Smooth muscle cell (in vitro differentiated cells): Measurements from ENCODE around the gene HSPB9. TPM values are rescaled to one million over a fixed set of nuclear protein-coding genes. Genes with fewer than 3 reads are reported as not detected.

Experiments used
- DNase-seq: peaks from one replicate; lab custom pipeline; 2025; ENCODE audit not compliant: unreplicated experiment; lab: John Stamatoyannopoulos, UW
- H2AFZ ChIP-seq: fragments of 200-600 bp; sonication (generic); 2 replicates; pipeline ENCODE4 v1.6.0; 2016; ENCODE audit warnings: antibody characterized with exemption, low read depth, mild to moderate bottlenecking
- H3F3A ChIP-seq: fragments of 200-600 bp; sonication (generic); 2 replicates; pipeline ENCODE4 v1.6.0; 2017; ENCODE audit warnings: antibody characterized with exemption, low read depth
- H3K27ac ChIP-seq: fragments of 200-600 bp; sonication (generic); 2 replicates; pipeline ENCODE4 v1.5.1; 2016; ENCODE audit warnings: low read depth, mild to moderate bottlenecking
- H3K27me3 ChIP-seq: fragments of 200-600 bp; sonication (generic); 2 replicates; pipeline ENCODE4 v1.6.1; 2016; ENCODE audit warnings: low read depth, mild to moderate bottlenecking
- H3K36me3 ChIP-seq: fragments of 200-600 bp; sonication (generic); 2 replicates; pipeline ENCODE4 v1.5.1; 2016; ENCODE audit warnings: low read depth
- H3K4me1 ChIP-seq: fragments of 200-600 bp; sonication (generic); 2 replicates; pipeline ENCODE4 v1.5.1; 2016; ENCODE audit warnings: low read depth
- H3K4me2 ChIP-seq: fragments of 200-600 bp; sonication (generic); 2 replicates; pipeline ENCODE4 v1.6.0; 2016; ENCODE audit warnings: mild to moderate bottlenecking
- H3K4me3 ChIP-seq: fragments of 200-600 bp; sonication (generic); 2 replicates; pipeline ENCODE4 v1.5.1; 2016; ENCODE audit warnings: mild to moderate bottlenecking
- H3K79me2 ChIP-seq: fragments of 200-600 bp; sonication (generic); 2 replicates; pipeline ENCODE4 v1.6.0; 2016; ENCODE audit warnings: low read depth, mild to moderate bottlenecking
- H3K9ac ChIP-seq: fragments of 200-600 bp; sonication (generic); 2 replicates; pipeline ENCODE4 v1.6.0; 2016; ENCODE audit warnings: low read depth
- H3K9me3 ChIP-seq: fragments of 200-600 bp; sonication (generic); replicated peaks from 2 replicates; pipeline ENCODE4 v1.5.1; 2016; ENCODE audit warnings: low read depth
- H4K20me1 ChIP-seq: fragments of 200-600 bp; sonication (generic); 2 replicates; pipeline ENCODE4 v1.6.0; 2016; ENCODE audit warnings: low read depth
- WGBS: methylation state at CpG from one replicate; pipeline ENCODE4 v1.1.7; 2016; ENCODE audit warnings: low lambda C conversion rate; 5-methylcytosine and 5-hydroxymethylcytosine counted together
- polyA plus RNA-seq: library from polyadenylated mRNA; unstranded; fragments of >200 nt; fragmentation: Nextera tagmentation; extraction: Ambion mirVana; gene quantifications from 2 replicates; pipeline ENCODE4 v1.2.1, GENCODE V29; 2016
- total RNA-seq: library from RNA; depleted of rRNA; stranded (reverse); fragments of >200 nt; gene quantifications from 2 replicates; pipeline ENCODE4 v1.2.3, GENCODE V29; 2014
- TF ChIP-seq, protein P1 (sequence below): fragments of 200-600 bp; sonication (generic); IDR thresholded peaks from 2 replicates; pipeline ENCODE4 v1.5.1; 2017; ENCODE audit warnings: borderline replicate concordance, mild to moderate bottlenecking, antibody characterized with exemption; ENCODE audit not compliant: insufficient read depth, poor library complexity, severe bottlenecking

Gene HSPB9
- total and polyA plus RNA-seq, 2 experiments from 2014 or later: 0.39 TPM; not detected in 1

DNA sequence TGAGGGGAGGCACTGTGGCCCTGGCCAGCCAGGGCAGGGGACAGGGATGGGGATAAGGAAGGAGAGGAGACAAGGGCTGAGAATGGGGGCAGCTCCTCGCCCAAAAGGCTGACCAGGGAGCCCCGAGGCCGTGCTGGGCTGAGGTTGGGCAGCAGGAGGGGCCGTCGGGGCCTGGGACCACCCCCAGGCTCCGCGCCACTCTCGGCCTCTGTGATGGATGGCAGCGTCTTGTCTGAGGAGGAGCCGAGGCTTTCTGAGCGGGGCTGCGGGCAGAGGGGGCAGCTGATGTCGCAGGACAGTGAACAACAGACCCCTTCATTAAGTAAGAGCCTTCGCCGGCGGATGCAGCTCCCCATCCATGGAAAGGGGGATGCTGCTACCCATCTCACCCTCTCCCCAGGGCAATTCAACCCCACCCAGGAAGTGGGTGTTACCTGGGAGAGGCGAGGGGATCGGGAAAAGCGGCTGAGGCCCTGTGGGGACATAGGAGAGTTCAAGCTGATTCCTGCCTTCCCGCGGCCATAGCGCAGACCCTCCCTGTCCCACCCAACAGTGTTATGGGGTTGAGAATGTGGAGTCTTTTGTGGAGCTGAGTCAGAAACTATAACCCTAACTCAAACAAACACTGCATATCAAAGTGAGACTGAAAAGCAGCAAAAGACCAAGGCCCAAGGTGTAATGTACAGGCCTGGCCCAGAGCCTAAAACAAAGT lies 41.2 kb downstream of the HSPB9 start:
- Histone ChIP-seq H4K20me1 (no peaks in the 10 kb centered on the region), H3K27me3 (no peaks in the 10 kb centered on the region), H3K4me1 (no peaks in the 10 kb centered on the region), H3K79me2 (no peaks in the 10 kb centered on the region), H3K9ac (no peak overlapping the region), H2AFZ (no peak overlapping the region), H3F3A (no peaks in the 10 kb centered on the region), H3K4me3 (no peak overlapping the region), H3K9me3 (no peaks in the 10 kb centered on the region), H3K27ac (no peak overlapping the region), H3K36me3 (no peaks in the 10 kb centered on the region), H3K4me2 (no peak overlapping the region)
- TF ChIP-seq, protein P1, sequence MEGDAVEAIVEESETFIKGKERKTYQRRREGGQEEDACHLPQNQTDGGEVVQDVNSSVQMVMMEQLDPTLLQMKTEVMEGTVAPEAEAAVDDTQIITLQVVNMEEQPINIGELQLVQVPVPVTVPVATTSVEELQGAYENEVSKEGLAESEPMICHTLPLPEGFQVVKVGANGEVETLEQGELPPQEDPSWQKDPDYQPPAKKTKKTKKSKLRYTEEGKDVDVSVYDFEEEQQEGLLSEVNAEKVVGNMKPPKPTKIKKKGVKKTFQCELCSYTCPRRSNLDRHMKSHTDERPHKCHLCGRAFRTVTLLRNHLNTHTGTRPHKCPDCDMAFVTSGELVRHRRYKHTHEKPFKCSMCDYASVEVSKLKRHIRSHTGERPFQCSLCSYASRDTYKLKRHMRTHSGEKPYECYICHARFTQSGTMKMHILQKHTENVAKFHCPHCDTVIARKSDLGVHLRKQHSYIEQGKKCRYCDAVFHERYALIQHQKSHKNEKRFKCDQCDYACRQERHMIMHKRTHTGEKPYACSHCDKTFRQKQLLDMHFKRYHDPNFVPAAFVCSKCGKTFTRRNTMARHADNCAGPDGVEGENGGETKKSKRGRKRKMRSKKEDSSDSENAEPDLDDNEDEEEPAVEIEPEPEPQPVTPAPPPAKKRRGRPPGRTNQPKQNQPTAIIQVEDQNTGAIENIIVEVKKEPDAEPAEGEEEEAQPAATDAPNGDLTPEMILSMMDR: no peak
- DNase-seq: no peak
- WGBS: 92% methylated on average over 20 of the region's 22 CpGs

DNA sequence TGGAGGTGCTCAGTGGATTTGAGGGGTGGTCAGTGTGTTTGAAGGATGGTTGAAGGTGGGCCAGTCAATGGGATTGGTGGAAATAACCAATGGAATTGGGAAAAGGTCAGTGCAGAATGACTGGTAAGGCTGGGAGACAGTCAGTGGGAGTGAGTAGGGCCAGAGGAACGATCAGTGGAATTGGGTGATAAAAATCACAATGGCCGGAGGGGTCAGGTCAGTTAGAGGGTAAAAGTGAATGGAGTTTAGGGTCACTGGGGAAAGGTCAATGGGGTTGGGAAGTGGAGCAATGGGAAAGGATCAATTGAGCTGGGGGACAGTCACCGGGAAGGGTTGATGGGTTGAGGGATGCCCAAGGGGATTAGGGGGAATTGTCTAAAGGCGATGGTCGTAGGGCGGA lies 43.1 kb downstream of the HSPB9 start:
- no peaks in the 10 kb centered on the region for H3K27me3 ChIP-seq
- no peak overlapping the region for H3K4me2 ChIP-seq
- H2AFZ ChIP-seq: no peak overlapping the region
- no peak overlapping the region for H3K9ac ChIP-seq
- H3K27ac ChIP-seq: no peak overlapping the region
- H3K9me3 ChIP-seq: no peaks in the 10 kb centered on the region
- WGBS: 98% methylated on average over 6 of the region's 6 CpGs
- H3K79me2 ChIP-seq: no peaks in the 10 kb centered on the region
- no peak for DNase-seq
- TF ChIP-seq, protein P1: no peak
- no peaks in the 10 kb centered on the region for H3K4me1 ChIP-seq
- no peaks in the 10 kb centered on the region for H3F3A ChIP-seq
- no peaks in the 10 kb centered on the region for H4K20me1 ChIP-seq
- H3K4me3 ChIP-seq: no peak overlapping the region
- no peaks in the 10 kb centered on the region for H3K36me3 ChIP-seq

DNA sequence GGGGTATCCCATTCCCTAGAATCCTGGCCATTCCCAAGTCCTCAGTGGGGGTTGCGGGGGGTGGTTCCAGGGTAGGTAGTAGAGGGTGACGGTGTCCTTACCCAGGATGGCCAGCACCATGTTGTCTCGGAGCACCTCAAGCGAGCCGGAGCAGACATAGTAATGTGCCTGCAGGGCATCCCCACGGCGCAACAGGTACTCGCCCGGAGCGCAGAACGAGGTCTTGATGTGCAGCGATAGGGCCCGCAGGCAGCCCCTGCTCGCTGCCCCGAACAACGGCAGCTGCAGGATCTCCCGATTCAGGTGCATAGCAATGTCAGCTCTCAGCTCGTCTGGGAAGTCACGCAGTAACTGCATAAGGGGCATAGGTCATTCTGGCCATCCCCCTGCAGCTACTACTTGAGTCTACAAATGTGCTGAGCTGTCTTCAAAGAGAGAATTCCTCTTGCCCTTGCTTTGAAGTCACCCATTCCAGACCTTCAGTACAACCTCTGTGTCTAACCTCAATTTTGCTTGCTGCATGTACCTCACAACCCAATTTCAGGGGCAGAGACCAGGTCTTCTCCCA lies 43.7 kb downstream of the HSPB9 start:
- H3K9ac ChIP-seq: no peak overlapping the region
- TF ChIP-seq, protein P1: no peak
- H3K36me3 ChIP-seq: no peaks in the 10 kb centered on the region
- H3F3A ChIP-seq: no peaks in the 10 kb centered on the region
- H3K9me3 ChIP-seq: no peaks in the 10 kb centered on the region
- H4K20me1 ChIP-seq: no peaks in the 10 kb centered on the region
- H3K27ac ChIP-seq: no peak overlapping the region
- H3K79me2 ChIP-seq: no peaks in the 10 kb centered on the region
- no peak for DNase-seq
- no peaks in the 10 kb centered on the region for H3K4me1 ChIP-seq
- WGBS: 95% methylated on average over 19 of the region's 19 CpGs
- no peak overlapping the region for H3K4me3 ChIP-seq
- H2AFZ ChIP-seq: no peak overlapping the region
- no peaks in the 10 kb centered on the region for H3K27me3 ChIP-seq
- no peak overlapping the region for H3K4me2 ChIP-seq

DNA sequence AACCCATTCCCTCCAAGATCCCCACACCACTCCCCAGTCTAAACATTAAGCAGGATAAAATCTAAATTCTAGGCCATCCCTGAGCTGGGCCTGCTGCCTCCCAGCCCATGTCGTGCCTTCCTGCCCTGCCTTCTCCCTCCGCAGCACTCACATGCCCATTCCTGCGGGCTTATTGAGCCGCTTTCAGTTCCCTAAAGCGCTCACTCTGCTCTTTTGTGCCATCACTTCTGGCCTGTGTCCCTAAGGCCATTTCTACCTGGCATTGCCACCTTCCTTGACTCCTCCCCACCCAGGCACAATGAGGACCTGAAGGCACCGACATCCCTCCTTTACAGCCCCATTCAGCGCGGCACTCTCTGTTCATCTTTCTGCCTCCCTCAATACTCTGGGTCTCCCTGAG lies 45.2 kb downstream of the HSPB9 start:
- H3K9ac ChIP-seq: no peak overlapping the region
- no peaks in the 10 kb centered on the region for H3K79me2 ChIP-seq
- H3F3A ChIP-seq: no peaks in the 10 kb centered on the region
- no peaks in the 10 kb centered on the region for H3K9me3 ChIP-seq
- no peak overlapping the region for H3K27ac ChIP-seq
- H3K36me3 ChIP-seq: no peaks in the 10 kb centered on the region
- DNase-seq: no peak
- H3K4me3 ChIP-seq: no peak overlapping the region
- H3K4me2 ChIP-seq: no peak overlapping the region
- no peaks in the 10 kb centered on the region for H4K20me1 ChIP-seq
- H2AFZ ChIP-seq: no peak overlapping the region
- H3K4me1 ChIP-seq: no peaks in the 10 kb centered on the region
- no peaks in the 10 kb centered on the region for H3K27me3 ChIP-seq
- TF ChIP-seq, protein P1: no peak
- 94% methylated on average over 8 of the region's 8 CpGs for WGBS
